Esophagus squamous epithelium (tissue), 4 donors: ENCODE data around the gene SNRPA.

Source experiments
- POLR2A ChIP-seq, 4 donors: fragments of 450-650 bp; IDR thresholded peaks; one replicate each; pipeline ENCODE4 v1.6.1; 2017; ENCODE audit warnings: antibody characterized with exemption in 4 of 4, mild to moderate bottlenecking in 4 of 4, moderate library complexity in 3 of 4
- TF ChIP-seq, protein P1 (sequence below), 6 experiments: fragments of 450-650 bp in 4 of 6; fragments of 200-600 bp in 2 of 6; sonication (generic) in 2 of 6; IDR thresholded peaks; one replicate each; pipeline ENCODE4 v1.5.1; 2016 to 2019; ENCODE audit warnings: antibody characterized with exemption in 6 of 6, mild to moderate bottlenecking in 4 of 6, moderate library complexity in 4 of 6

DNA sequence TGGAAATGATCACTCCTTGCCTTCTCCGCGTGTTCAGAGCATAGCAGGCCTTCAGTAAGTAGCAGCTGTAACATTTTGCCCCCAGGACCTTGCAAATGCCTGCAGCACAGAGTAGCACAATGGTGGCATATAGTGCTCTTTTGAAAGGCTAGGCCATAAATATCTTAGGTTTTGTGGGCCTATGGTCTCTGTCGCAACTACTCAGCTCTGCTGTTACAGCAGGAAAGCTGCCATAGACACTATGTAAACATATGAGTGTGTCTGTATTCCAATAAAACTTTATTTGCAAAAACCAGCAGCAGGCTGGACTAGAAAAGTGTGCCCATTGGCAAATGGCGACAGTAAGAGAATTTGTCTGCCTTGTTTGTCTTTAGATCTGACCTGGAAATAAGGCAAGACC, 24.7 kb upstream of the SNRPA start:
- TF ChIP-seq, protein P1, sequence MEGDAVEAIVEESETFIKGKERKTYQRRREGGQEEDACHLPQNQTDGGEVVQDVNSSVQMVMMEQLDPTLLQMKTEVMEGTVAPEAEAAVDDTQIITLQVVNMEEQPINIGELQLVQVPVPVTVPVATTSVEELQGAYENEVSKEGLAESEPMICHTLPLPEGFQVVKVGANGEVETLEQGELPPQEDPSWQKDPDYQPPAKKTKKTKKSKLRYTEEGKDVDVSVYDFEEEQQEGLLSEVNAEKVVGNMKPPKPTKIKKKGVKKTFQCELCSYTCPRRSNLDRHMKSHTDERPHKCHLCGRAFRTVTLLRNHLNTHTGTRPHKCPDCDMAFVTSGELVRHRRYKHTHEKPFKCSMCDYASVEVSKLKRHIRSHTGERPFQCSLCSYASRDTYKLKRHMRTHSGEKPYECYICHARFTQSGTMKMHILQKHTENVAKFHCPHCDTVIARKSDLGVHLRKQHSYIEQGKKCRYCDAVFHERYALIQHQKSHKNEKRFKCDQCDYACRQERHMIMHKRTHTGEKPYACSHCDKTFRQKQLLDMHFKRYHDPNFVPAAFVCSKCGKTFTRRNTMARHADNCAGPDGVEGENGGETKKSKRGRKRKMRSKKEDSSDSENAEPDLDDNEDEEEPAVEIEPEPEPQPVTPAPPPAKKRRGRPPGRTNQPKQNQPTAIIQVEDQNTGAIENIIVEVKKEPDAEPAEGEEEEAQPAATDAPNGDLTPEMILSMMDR (IDR thresholded peaks at IDR 0.05) = no peak
- TF ChIP-seq POLR2A (IDR thresholded peaks at IDR 0.05) = no peak
